ENCODE results near the gene PPP1R12C. TPM values are rescaled to one million over a fixed set of nuclear protein-coding genes. Genes with fewer than 3 reads are reported as not detected.

PPP1R12C gene
- total RNA-seq, 3 donors from 2014 or later = 68.3 to 148 (median 91.7) TPM

DNA sequence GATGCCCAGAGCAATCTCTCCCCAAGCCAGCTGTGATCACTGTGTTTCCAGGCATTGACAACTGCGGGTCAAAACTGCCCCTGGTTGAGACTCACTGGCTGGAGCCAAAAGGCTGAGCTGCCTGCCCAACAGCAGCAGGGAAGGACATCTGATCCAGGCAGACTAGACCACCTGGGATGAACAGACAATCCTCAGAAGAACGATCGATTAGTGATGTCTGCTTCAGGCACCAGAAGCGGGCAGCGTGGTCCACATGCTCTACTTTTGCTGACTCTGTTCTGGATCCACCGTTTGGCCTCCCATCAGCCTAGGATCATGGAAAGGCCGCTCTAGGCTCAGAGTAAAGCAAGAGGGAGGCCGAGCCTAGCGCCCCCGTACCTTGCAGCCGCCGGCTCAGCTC, 69.5 kb downstream of the PPP1R12C start:
- H3K27me3 ChIP-seq = no peaks in the 10 kb centered on the region
- H3K36me3 ChIP-seq = peaks cover 11% of the 10 kb centered on the region
- no peak overlapping the region for H3K27ac ChIP-seq
- no peak for DNase-seq (ENCODE audit: low spot score in 2 of 2)
- H3K4me1 ChIP-seq = no peaks in the 10 kb centered on the region
- H3K4me3 ChIP-seq = no peak overlapping the region
- TF ChIP-seq, protein P1, sequence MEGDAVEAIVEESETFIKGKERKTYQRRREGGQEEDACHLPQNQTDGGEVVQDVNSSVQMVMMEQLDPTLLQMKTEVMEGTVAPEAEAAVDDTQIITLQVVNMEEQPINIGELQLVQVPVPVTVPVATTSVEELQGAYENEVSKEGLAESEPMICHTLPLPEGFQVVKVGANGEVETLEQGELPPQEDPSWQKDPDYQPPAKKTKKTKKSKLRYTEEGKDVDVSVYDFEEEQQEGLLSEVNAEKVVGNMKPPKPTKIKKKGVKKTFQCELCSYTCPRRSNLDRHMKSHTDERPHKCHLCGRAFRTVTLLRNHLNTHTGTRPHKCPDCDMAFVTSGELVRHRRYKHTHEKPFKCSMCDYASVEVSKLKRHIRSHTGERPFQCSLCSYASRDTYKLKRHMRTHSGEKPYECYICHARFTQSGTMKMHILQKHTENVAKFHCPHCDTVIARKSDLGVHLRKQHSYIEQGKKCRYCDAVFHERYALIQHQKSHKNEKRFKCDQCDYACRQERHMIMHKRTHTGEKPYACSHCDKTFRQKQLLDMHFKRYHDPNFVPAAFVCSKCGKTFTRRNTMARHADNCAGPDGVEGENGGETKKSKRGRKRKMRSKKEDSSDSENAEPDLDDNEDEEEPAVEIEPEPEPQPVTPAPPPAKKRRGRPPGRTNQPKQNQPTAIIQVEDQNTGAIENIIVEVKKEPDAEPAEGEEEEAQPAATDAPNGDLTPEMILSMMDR (IDR thresholded peaks at IDR 0.05) = no peak
- TF ChIP-seq POLR2AphosphoS5 (IDR thresholded peaks at IDR 0.05) (no peak), POLR2A (IDR thresholded peaks at IDR 0.05) (no peak)
- no peaks in the 10 kb centered on the region for H3K9me3 ChIP-seq
- intact Hi-C loops (cut with DNase I; ENCODE audit: low total_unique reads) = no loop called here

DNA sequence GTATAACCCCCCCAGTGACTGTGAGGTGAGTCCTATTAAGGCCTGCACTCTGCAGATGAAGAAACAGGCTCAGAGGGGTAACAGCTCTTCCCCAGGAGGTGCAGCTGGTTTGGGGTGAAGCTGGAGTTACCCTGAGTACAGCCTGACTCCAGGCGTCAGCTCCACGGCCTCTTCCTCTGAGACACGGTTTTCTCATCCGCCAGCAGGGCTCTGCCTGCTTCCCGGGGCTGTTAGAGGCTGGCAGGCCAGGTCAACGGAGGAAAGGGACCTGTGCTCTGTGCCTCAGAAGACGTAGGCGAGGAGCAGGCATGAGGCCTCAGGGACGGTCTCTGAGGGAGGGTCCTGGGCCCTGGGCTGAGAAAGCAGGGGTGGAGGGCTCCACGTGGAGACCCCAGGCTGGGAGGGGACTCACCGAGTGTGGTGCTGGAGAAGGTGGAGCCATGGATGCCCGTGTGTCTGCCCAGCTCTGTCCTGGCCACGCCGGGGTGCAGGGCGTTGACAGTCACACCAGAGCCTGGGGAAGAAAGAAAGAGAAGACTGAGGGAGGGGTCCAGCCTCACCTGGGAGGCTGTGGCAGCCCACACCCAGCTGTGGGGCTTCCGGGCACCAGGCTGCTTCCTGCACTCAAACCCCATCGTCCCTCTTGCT, 70.3 kb downstream of the PPP1R12C start:
- Histone ChIP-seq H3K9me3 (no peaks in the 10 kb centered on the region), H3K4me1 (no peaks in the 10 kb centered on the region), H3K36me3 (peaks cover 11% of the 10 kb centered on the region), H3K27ac (no peak overlapping the region), H3K27me3 (no peaks in the 10 kb centered on the region), H3K4me3 (no peak overlapping the region)
- no peak for TF ChIP-seq POLR2AphosphoS5 (IDR thresholded peaks at IDR 0.05)
- TF ChIP-seq, protein P1 (IDR thresholded peaks at IDR 0.05) = no peak
- no peak for TF ChIP-seq POLR2A (IDR thresholded peaks at IDR 0.05)
- intact Hi-C loops (cut with DNase I; ENCODE audit: low total_unique reads) = no loop called here
- no peak for DNase-seq (ENCODE audit: low spot score in 2 of 2)

DNA sequence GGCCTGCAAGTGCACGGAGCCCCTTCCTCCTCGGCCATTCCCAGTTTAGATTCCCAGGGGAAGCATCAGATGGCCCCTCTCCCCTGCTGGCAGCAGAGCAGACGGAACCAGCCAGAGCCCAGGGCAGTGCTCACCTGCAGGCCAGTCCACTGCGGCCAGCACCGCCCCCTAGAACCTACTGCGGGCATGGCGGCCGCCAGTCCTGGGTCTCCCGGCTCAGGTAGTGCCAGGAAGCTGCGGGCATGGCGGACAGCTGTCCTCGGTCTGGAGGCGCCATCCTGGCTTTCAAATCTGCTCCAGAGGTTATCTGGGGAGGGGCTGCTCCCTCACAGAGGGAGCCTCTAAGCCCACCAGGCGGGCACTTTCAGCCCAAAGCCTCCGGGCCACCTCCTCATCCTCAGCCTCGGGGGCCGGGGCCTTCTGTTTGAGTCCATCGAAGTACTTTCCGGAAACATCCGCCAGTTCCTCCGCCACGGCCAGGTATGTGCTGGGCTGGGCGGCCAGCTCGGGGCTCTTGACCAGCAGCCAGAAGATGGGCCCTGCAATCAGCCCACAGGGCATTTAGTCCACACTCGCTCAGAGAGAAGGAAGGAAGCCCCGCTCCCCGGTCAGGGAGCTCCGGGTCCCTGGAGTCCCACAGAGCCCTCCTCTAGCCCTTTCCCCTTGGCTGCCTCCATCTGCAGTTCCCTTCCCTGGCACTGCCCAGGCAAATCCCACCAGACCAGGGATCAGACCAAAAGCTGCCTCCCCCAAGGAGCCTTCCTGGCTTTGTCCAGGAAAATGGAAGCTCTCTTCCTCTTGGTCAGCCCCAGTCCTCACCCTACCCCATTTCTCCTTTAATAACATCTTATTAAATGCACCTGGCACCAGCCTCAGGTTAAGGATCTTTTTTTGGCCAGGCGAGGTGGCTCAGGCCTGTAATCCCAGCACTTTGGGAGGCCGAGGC, 72.4 kb downstream of the PPP1R12C start:
- peak in 1 of 2 donors; percentile 20 for DNase-seq (ENCODE audit: low spot score in 2 of 2)
- Histone ChIP-seq H3K9me3 (no peaks in the 10 kb centered on the region), H3K4me3 (no peak overlapping the region), H3K27me3 (no peaks in the 10 kb centered on the region), H3K4me1 (no peaks in the 10 kb centered on the region), H3K36me3 (peaks cover 11% of the 10 kb centered on the region), H3K27ac (no peak overlapping the region)
- no peak for TF ChIP-seq POLR2A (IDR thresholded peaks at IDR 0.05)
- TF ChIP-seq, protein P1 (IDR thresholded peaks at IDR 0.05) = no peak
- intact Hi-C loops (cut with DNase I; ENCODE audit: low total_unique reads) = no loop called here

- Histone ChIP-seq H3K27me3 (no peaks in the 10 kb centered on the region), H3K9me3 (no peaks in the 10 kb centered on the region), H3K36me3 (peaks cover 11% of the 10 kb centered on the region), H3K4me3 (no peak overlapping the region), H3K4me1 (no peaks in the 10 kb centered on the region), H3K27ac (no peak overlapping the region)
- intact Hi-C loops (cut with DNase I; ENCODE audit: low total_unique reads) = no loop called here
- TF ChIP-seq POLR2A (IDR thresholded peaks at IDR 0.05) (no peak), POLR2AphosphoS5 (IDR thresholded peaks at IDR 0.05) (no peak)
- TF ChIP-seq, protein P1 (IDR thresholded peaks at IDR 0.05) = no peak
- no peak for DNase-seq (ENCODE audit: low spot score in 2 of 2)
These were observed 73.2 kb downstream of the PPP1R12C start for GRCh38 chr19:55044286-55044685.

- Histone ChIP-seq H3K27ac (no peak overlapping the region), H3K27me3 (no peaks in the 10 kb centered on the region), H3K4me3 (no peak overlapping the region), H3K4me1 (no peaks in the 10 kb centered on the region), H3K36me3 (peaks cover 11% of the 10 kb centered on the region), H3K9me3 (no peaks in the 10 kb centered on the region)
- TF ChIP-seq, protein P1 (IDR thresholded peaks at IDR 0.05) = no peak
- no peak for DNase-seq (ENCODE audit: low spot score in 2 of 2)
- intact Hi-C loops (cut with DNase I; ENCODE audit: low total_unique reads) = no loop called here
These were observed 74.7 kb downstream of the PPP1R12C start for GRCh38 chr19:55042688-55043087.

Measured in breast epithelium (tissue), 4 donors.